GM21737 (cell line): ENCODE results near the gene GRID1.

Experiments
- ATAC-seq: cut with Tn5 transposase; IDR thresholded peaks from one replicate; pipeline ENCODE4 v1.9.1; 2021; ENCODE audit warnings: mild to moderate bottlenecking, moderate library complexity; ENCODE audit not compliant: unreplicated experiment

Gene GRID1

GRCh38 chr10:85600744-85601081 lies 765.9 kb downstream of the GRID1 start:
- ATAC-seq = no peak

DNA sequence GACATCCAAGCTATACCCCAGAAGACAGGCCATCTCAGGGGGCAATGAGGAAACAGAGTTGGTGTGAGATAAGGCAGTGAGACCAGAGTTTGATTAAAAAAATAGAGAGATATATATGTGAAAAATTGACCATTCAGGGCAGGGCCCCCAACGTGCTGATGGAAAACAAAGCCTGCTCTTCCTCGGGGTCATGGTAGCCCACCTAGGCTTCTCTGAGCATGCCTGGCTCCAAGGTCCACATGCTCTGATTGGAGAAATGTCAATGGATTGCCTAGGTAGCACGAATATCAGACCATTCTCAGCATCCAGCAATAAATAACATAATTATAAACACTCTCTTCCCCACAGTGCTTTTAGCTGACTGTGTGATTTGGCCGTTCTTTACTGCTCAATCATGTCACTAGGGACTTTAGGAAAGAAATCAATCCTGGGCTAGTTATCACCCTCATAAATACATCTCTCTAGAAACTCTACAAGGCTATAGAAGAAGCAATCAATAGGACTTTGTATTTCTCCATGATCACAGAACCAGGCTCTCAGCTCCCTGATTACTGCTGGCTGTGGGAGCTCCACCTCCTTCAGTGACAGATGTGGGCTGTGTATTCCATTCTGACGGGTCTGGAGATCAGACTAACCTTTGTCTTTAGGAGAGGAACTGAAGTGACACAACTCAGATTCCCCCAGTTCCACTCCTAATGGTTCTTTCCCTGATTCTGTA lies 766.4 kb downstream of the GRID1 start:
- no peak for ATAC-seq

GRCh38 chr10:85599081-85599480 lies 767.5 kb downstream of the GRID1 start:
- ATAC-seq = no peak

DNA sequence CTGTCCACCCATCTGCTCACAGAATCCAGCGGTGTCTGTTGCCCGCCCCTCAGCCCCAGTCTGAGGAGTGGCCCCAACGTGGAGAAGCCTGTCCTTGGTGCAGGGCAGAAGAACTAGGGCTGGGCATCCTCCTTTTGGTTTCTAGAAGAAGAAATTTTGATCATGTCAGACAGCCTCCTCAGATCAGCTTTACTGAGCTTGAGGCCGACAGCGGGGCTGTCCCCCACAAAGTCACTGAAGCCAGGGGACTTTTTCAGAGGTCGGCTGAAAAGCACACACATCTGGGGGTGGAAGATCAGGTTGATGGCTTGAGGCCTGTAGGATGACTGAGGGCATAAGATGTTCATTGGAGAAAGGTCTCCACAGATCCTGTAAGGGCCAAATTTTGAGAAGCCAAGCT lies 767.9 kb downstream of the GRID1 start:
- no peak for ATAC-seq

DNA sequence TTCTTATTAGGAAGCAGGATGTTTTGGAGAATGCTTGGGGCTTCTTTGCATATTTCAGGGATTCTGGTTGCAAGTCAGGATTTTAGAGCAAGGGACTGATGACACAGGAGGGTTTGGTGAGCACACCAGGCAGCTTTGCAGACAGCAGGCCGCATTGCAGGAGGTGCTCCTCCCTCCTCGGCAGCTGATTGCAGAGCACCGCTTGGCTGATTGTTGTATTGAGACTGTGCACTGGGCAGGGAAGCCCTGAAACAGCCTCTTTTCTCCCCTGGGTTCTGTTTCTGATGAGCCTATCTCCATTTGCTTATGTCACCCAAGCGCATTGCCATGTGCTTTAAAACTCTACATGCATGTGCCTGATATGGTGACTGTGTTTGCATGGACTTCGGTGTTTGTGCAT lies 769.6 kb downstream of the GRID1 start:
- no peak for ATAC-seq

- ATAC-seq = no peak
Observed at GRCh38 chr10:85596389-85596788, 770.2 kb downstream of the GRID1 start.

DNA sequence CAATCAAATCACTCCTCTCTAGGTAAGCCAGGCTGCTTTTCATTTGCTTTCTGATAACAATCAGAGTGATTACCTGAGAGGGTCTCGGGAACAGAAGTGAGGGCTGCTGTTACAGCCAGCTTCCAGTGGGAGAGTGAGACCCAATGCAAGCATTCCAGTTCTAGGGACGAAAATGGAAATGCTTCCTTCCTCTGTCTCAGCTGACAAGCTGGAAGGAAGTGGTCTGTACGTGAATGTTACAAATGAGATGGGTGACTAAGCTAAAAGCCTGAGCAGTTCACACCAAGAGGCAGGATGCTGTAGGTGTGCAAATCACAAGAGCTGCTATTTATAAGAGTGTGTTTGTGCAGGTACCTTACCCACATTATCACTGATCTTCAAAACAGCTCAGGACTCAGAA lies 772.4 kb downstream of the GRID1 start:
- ATAC-seq = no peak

DNA sequence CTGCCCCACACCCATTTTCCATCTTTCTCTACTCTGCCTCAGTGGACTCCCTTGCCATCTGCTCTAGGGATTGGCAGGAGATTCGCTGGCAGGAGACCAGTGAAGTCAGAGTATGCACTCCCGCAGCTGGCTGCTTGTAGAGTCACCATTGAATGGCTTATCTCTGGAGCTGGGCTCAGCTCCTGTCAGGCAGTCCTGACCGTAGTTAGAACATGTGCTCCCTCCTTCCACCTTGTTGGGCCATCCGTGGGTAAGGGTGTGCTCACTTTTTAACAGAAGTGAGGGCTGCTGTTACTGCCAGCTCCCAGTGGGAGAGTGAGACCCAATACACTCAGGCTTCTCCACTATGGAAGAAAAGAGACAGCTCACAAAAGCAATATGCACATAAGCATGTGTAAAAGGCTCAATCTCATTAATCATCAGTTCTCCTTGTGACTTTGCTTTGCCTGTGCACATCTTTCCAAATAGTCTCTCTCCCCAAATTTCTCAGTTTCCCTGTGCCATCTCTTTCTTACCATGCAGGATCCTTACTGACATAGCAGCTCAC lies 773.3 kb downstream of the GRID1 start:
- no peak for ATAC-seq

DNA sequence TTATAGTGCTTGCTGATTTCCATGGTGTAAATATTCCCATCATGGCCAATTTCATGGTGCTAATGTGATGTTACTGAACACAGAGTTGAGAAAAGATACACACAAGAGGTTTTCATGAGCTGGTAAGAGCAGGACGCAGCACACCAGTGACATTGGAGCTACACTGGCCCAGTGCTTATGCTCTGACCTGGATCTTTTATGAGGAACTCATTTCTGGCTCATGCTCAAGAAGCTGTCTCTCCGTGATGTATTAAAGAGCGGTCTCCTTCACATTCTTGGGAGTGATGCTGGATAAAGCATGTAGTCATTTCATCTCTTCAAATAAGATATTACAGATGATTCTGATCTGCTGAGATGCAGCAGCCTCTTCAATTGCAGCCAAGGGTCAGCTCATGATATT lies 785.2 kb downstream of the GRID1 start:
- no peak for ATAC-seq

DNA sequence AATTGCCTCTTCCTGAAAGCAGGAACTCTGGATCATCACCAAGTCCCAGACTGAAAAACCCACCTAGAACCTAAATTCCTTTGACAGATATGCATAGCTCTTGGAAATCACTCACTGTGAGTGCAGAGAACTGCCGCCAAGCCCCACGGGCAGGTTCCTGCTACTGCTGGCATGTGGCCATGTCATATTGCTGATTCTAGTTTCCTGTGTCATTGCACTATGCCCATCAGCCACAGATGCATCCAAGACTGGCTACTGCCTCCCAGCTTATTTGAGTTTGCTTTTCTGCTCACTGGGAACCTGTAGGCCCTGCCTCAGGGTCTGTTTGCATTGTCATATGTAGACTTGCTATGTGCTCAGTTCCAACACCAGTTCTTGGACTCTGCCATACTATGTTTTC lies 786.0 kb downstream of the GRID1 start:
- no peak for ATAC-seq

- ATAC-seq = no peak
Observed at GRCh38 chr10:85578860-85579259, 787.7 kb downstream of the GRID1 start.

- ATAC-seq = no peak
Observed at GRCh38 chr10:85575441-85575840, 791.2 kb downstream of the GRID1 start.

GRCh38 chr10:85570871-85571270 lies 795.7 kb downstream of the GRID1 start:
- ATAC-seq = no peak

- ATAC-seq = no peak
Observed at GRCh38 chr10:85565381-85565780, 801.2 kb downstream of the GRID1 start.

GRCh38 chr10:85558533-85558932 lies 808.1 kb downstream of the GRID1 start:
- no peak for ATAC-seq

DNA sequence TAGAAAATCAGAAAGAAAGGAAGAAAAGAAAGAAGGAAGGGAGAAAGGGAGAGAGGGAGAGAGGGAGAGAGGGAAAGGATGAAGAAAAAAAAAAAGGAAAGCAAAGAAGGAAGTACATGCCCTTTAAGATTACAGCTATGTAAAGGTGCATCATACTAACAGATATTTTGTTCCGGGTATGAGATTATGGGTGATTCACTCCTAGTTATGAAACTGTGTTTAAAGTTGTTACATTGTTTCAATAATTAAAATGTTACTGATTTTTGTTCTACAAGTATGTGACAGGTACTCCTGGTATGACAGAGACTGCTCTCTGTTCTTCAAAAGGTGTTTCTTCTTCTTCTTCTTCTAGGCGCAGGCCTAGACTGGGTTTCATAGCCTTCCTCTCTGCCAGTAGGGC lies 808.9 kb downstream of the GRID1 start:
- no peak for ATAC-seq

GRCh38 chr10:85557077-85557476 lies 809.5 kb downstream of the GRID1 start:
- ATAC-seq = no peak
